Vagina (tissue), 2 donors: ENCODE measurements around the gene MBTPS1.

Experiments used
- POLR2A ChIP-seq, 2 donors: fragments of 450-650 bp; IDR thresholded peaks; one replicate each; pipeline ENCODE4 v1.6.1; 2017; ENCODE audit warnings: antibody characterized with exemption in 2 of 2, mild to moderate bottlenecking in 2 of 2, moderate library complexity in 2 of 2
- POLR2AphosphoS5 ChIP-seq, 2 donors: sonication (generic); formaldehyde crosslinking; IDR thresholded peaks; one replicate each; pipeline ENCODE4 v1.9.0; 2017; ENCODE audit warnings: antibody characterized with exemption in 2 of 2, mild to moderate bottlenecking in 2 of 2, low read depth in 1 of 2; ENCODE audit not compliant: insufficient read depth in 1 of 2
- TF ChIP-seq, protein P1 (sequence below), 3 experiments: fragments of 450-650 bp in 2 of 3; fragments of 200-600 bp in 1 of 3; sonication (generic) in 1 of 3; IDR thresholded peaks; one replicate each; pipeline ENCODE4 v1.5.1; 2017 to 2019; ENCODE audit warnings: antibody characterized with exemption in 3 of 3, mild to moderate bottlenecking in 2 of 3, moderate library complexity in 2 of 3

DNA sequence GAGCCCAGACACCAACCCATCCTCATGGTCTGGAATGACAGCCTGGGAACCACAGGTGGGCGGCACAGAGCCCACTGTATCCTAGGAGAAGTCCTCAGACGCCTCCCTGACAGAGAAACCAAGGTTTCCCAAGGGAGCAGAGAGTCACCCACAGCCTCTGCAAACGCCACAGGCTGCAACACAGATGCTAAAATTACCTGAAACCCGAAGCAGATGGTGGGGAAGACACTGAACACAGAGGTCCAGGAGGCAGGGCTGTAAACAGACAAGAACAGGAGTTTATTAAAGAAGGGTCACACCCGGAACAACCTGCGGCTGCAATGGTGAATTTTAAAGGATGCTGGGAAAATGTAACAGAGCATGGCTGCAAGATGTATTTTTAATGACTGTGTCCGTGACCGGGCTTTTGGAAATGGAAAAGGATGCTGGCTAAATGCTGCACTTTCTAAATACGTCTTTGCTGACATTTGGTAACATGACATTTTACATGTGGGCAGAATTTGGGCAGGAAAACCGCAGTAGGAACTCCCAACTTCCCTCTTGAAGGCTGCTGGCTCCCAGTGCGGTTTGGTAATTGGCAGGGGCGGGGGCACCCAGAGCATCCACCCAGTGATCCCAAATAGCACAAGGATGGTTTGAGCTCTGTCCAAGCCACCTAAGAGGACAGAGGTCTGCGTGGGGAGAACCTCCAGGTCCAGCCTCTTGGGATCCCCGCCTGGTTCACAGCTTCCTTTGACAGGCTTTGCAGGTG lies 87.3 kb downstream of the MBTPS1 start:
- TF ChIP-seq, protein P1, sequence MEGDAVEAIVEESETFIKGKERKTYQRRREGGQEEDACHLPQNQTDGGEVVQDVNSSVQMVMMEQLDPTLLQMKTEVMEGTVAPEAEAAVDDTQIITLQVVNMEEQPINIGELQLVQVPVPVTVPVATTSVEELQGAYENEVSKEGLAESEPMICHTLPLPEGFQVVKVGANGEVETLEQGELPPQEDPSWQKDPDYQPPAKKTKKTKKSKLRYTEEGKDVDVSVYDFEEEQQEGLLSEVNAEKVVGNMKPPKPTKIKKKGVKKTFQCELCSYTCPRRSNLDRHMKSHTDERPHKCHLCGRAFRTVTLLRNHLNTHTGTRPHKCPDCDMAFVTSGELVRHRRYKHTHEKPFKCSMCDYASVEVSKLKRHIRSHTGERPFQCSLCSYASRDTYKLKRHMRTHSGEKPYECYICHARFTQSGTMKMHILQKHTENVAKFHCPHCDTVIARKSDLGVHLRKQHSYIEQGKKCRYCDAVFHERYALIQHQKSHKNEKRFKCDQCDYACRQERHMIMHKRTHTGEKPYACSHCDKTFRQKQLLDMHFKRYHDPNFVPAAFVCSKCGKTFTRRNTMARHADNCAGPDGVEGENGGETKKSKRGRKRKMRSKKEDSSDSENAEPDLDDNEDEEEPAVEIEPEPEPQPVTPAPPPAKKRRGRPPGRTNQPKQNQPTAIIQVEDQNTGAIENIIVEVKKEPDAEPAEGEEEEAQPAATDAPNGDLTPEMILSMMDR (IDR thresholded peaks at IDR 0.05), result no peak
- TF ChIP-seq POLR2A (IDR thresholded peaks at IDR 0.05) (no peak), POLR2AphosphoS5 (IDR thresholded peaks at IDR 0.05; ENCODE audit: insufficient read depth in 1 of 2, low read depth in 1 of 2) (no peak)
